ENCODE measurements around the gene PTGR2. TPM values are rescaled to one million over a fixed set of nuclear protein-coding genes. Genes with fewer than 3 reads are reported as not detected.
"Not testable (repeated sequence)": the region's sequence is repeated elsewhere in the genome, so short reads cannot be mapped to it uniquely, and the experiment has no call there.

The PTGR2 gene
- total RNA-seq, 6 experiments from 2014 or later: 4.2 to 7.5 (median 6.4) TPM

- TF ChIP-seq CTCF (IDR thresholded peaks at IDR 0.05): no peak
- Mint-ChIP-seq H3K4me3 (no peak overlapping the region), H3K27ac (no peak overlapping the region), H3K9me3 (no peaks in the 10 kb centered on the region), H3K36me3 (ENCODE audit: low read depth) (no peaks in the 10 kb centered on the region), H3K27me3 (ENCODE audit: insufficient read depth) (no peaks in the 10 kb centered on the region; the same call in 1 of the 2 replicates), H3K4me1 (ENCODE audit: low read depth) (peaks cover 21% of the 10 kb centered on the region)
- no peak for DNase-seq
Observed at GRCh38 chr14:73833034-73833433, 18.6 kb upstream of the PTGR2 start.

- DNase-seq: no peak
- TF ChIP-seq CTCF (IDR thresholded peaks at IDR 0.05): no peak
- Mint-ChIP-seq H3K27me3 (ENCODE audit: insufficient read depth) (no peaks in the 10 kb centered on the region; the same call in 1 of the 2 replicates), H3K36me3 (ENCODE audit: low read depth) (no peaks in the 10 kb centered on the region), H3K27ac (no peak overlapping the region), H3K9me3 (no peaks in the 10 kb centered on the region), H3K4me1 (ENCODE audit: low read depth) (peaks cover 21% of the 10 kb centered on the region), H3K4me3 (no peak overlapping the region)
Observed at GRCh38 chr14:73833530-73834260, 17.9 kb upstream of the PTGR2 start.

- no peak for DNase-seq
- Mint-ChIP-seq H3K9me3 (no peaks in the 10 kb centered on the region), H3K27me3 (ENCODE audit: insufficient read depth) (no peaks in the 10 kb centered on the region), H3K36me3 (ENCODE audit: low read depth) (no peaks in the 10 kb centered on the region), H3K4me3 (no peak overlapping the region), H3K4me1 (ENCODE audit: low read depth) (peaks cover 21% of the 10 kb centered on the region), H3K27ac (no peak overlapping the region)
- no peak for TF ChIP-seq CTCF (IDR thresholded peaks at IDR 0.05)
Observed at GRCh38 chr14:73834261-73834625, 17.4 kb upstream of the PTGR2 start.

GRCh38 chr14:73838293-73839034, 13.2 kb upstream of the PTGR2 start:
- not testable (repeated sequence) for H3K36me3 Mint-ChIP-seq (ENCODE audit: low read depth)

GRCh38 chr14:73842201-73842600, 9.4 kb upstream of the PTGR2 start:
- TF ChIP-seq CTCF (IDR thresholded peaks at IDR 0.05): no peak
- Mint-ChIP-seq H3K4me3 (no peak overlapping the region), H3K36me3 (ENCODE audit: low read depth) (no peaks in the 10 kb centered on the region; the same call in 1 of the 2 replicates), H3K9me3 (peaks cover 7% of the 10 kb centered on the region; the same call in 1 of the 2 replicates), H3K27ac (no peak overlapping the region), H3K27me3 (ENCODE audit: insufficient read depth) (peaks cover 4% of the 10 kb centered on the region), H3K4me1 (ENCODE audit: low read depth) (no peaks in the 10 kb centered on the region)
- no peak for DNase-seq

More at GRCh38 chr14:73838293-73839034, 13.2 kb upstream of the PTGR2 start:
- not testable (repeated sequence) for DNase-seq; H3K27me3 Mint-ChIP-seq (ENCODE audit: insufficient read depth); H3K4me1 Mint-ChIP-seq (ENCODE audit: low read depth); H3K9me3 Mint-ChIP-seq; H3K4me3 Mint-ChIP-seq; H3K27ac Mint-ChIP-seq

- Mint-ChIP-seq H3K4me1 (ENCODE audit: low read depth) (no peaks in the 10 kb centered on the region), H3K27me3 (ENCODE audit: insufficient read depth) (peaks cover 4% of the 10 kb centered on the region), H3K4me3 (no peak overlapping the region), H3K9me3 (peaks cover 7% of the 10 kb centered on the region; the same call in 1 of the 2 replicates), H3K36me3 (ENCODE audit: low read depth) (no peaks in the 10 kb centered on the region; the same call in 1 of the 2 replicates), H3K27ac (no peak overlapping the region)
- no peak for DNase-seq
- TF ChIP-seq CTCF (IDR thresholded peaks at IDR 0.05): no peak
Observed at GRCh38 chr14:73842851-73843250, 8.8 kb upstream of the PTGR2 start.
